ENCODE measurements around the gene PARP6. TPM values are rescaled to one million over a fixed set of nuclear protein-coding genes. Genes with fewer than 3 reads are reported as not detected.

Gene PARP6
- total RNA-seq, 3 donors from 2014 or later (not counting 1 experiment from before 2014, with no cell fraction given), result 132 to 135 (median 132) TPM

DNA sequence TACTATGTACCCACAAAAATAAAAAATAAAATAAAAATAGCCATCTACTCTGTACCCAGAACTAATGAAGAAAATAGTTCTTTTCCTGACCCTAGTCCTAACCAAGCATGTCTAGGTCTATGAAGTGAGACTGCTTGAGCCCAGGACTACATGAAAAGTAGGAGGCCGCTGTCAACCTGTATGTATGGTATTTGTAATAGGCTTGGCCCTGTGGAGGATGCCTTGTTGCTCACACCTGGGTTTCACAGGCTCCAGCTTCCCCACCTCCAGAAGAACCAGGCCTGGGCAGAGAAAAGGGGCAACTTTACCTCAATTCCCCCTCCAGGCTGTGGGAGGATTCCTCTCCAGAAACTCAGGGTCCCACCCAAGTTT is 34.5 kb downstream of the PARP6 start:
- Histone ChIP-seq H3K36me3 (ENCODE audit: control insufficient read depth, insufficient read depth, low read length) (peaks cover 16% of the 10 kb centered on the region), H3K4me3 (ENCODE audit: low read length) (no peak overlapping the region), H3K27me3 (ENCODE audit: control insufficient read depth, insufficient read depth, low read length) (no peaks in the 10 kb centered on the region), H3K9me3 (ENCODE audit: control insufficient read depth, insufficient read depth, low read length) (no peaks in the 10 kb centered on the region), H3K4me1 (ENCODE audit: control insufficient read depth, insufficient read depth, low read length) (peaks cover 12% of the 10 kb centered on the region), H3K27ac (ENCODE audit: low read length) (no peak overlapping the region)
- Mint-ChIP-seq H3K4me3 (no peak overlapping the region), H3K36me3 (no peaks in the 10 kb centered on the region), H3K4me1 (peaks cover 12 to 18% of the 10 kb centered on the region in 2 donors), H3K27me3 (ENCODE audit: low read depth in 2 of 2) (no peaks in the 10 kb centered on the region), H3K27ac (peak overlapping the region; percentile 64 to 79), H3K9me3 (no peaks in the 10 kb centered on the region)
- intact Hi-C loops (cut with micrococcal nuclease), result loop anchor here (10.0 kb wide), 1 partner anchor 237 kb away; the partner anchor contains the start of gene ARIH1
- WGBS (ENCODE audit: insufficient coverage), result 90% methylated on average over 1 of the region's 1 CpG
- ATAC-seq (peak in 2 of 3 donors; percentile 3 to 7), DNase-seq (no peak)
- no peak for TF ChIP-seq CTCF (IDR thresholded peaks at IDR 0.05)

GRCh38 chr15:72237029-72237852 is 35.1 kb downstream of the PARP6 start:
- Histone ChIP-seq H3K9me3 (ENCODE audit: control insufficient read depth, insufficient read depth, low read length) (no peaks in the 10 kb centered on the region), H3K4me1 (ENCODE audit: control insufficient read depth, insufficient read depth, low read length) (peaks cover 15% of the 10 kb centered on the region), H3K27ac (ENCODE audit: low read length) (no peak overlapping the region), H3K4me3 (ENCODE audit: low read length) (no peak overlapping the region), H3K36me3 (ENCODE audit: control insufficient read depth, insufficient read depth, low read length) (peaks cover 14% of the 10 kb centered on the region), H3K27me3 (ENCODE audit: control insufficient read depth, insufficient read depth, low read length) (no peaks in the 10 kb centered on the region)
- peak; percentile 69 to 87 (median 79) for ATAC-seq
- no peaks in the 10 kb centered on the region for H3K36me3 Mint-ChIP-seq
- H3K9me3 Mint-ChIP-seq, result no peaks in the 10 kb centered on the region
- DNase-seq, result peak; percentile 26 to 47
- TF ChIP-seq CTCF (IDR thresholded peaks at IDR 0.05), result no peak
- H3K4me1 Mint-ChIP-seq, result peaks cover 13 to 21% of the 10 kb centered on the region in 2 donors
- H3K27ac Mint-ChIP-seq, result peak overlapping the region; percentile 64 to 79
- WGBS (ENCODE audit: insufficient coverage), result 2% methylated on average over 2 of the region's 3 CpGs
- peak overlapping the region; percentile 6 for H3K4me3 Mint-ChIP-seq
- intact Hi-C loops (cut with micrococcal nuclease), result loop anchor here (10.0 kb wide), 1 partner anchor 238 kb away; the partner anchor contains the start of gene ARIH1
- H3K27me3 Mint-ChIP-seq (ENCODE audit: low read depth in 2 of 2), result no peaks in the 10 kb centered on the region

DNA sequence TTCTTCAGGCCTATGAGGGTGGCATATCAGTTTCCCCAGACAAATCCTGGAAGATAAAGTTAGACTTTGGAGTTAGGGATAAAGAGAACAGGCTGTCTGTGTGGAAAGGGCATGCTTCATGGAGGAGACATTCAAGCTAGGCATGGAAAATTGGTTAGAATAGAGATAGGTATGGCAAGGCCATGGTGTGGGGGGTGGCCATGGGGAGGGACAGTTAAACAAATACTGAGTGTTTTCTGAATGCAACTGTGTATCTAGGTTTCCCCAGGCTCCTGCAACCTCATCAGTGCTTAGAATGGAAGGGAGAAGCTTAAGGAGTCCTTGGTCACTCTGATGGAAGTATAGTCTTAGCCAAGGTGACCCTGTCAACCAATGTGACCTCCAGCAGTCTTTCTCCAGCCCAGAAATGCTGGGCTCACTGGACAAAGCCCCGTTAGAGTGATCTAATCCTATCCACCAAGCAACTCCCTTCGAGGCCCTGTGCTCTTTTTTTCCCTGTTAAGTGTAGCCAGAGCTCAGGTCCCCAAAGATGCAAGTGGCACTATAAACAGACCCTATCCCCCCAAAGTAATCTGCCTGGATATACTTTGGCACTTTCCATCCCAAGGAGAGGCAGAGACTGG is 35.9 kb downstream of the PARP6 start:
- H3K4me3 ChIP-seq (ENCODE audit: low read length), result no peak overlapping the region
- no peaks in the 10 kb centered on the region for H3K9me3 Mint-ChIP-seq
- TF ChIP-seq CTCF (IDR thresholded peaks at IDR 0.05), result no peak
- no peak overlapping the region for H3K27ac ChIP-seq (ENCODE audit: low read length)
- intact Hi-C loops (cut with micrococcal nuclease), result loop anchor here (10.0 kb wide), 1 partner anchor 238 kb away; the partner anchor contains the start of gene ARIH1
- DNase-seq (no peak), ATAC-seq (no peak)
- no peaks in the 10 kb centered on the region for H3K27me3 Mint-ChIP-seq (ENCODE audit: low read depth in 2 of 2)
- H3K36me3 Mint-ChIP-seq, result no peaks in the 10 kb centered on the region
- H3K27ac Mint-ChIP-seq, result peak overlapping the region in 1 of 2 donors; percentile 79
- H3K4me1 Mint-ChIP-seq, result peaks cover 21 to 28% of the 10 kb centered on the region in 2 donors
- H3K4me3 Mint-ChIP-seq, result no peak overlapping the region
- H3K27me3 ChIP-seq (ENCODE audit: control insufficient read depth, insufficient read depth, low read length), result no peaks in the 10 kb centered on the region
- H3K4me1 ChIP-seq (ENCODE audit: control insufficient read depth, insufficient read depth, low read length), result peaks cover 22% of the 10 kb centered on the region
- WGBS (ENCODE audit: insufficient coverage), result 94% methylated on average over 2 of the region's 2 CpGs
- H3K9me3 ChIP-seq (ENCODE audit: control insufficient read depth, insufficient read depth, low read length), result no peaks in the 10 kb centered on the region
- peaks cover 12% of the 10 kb centered on the region for H3K36me3 ChIP-seq (ENCODE audit: control insufficient read depth, insufficient read depth, low read length)
